ENCODE data around the gene CDK17.

CDK17 gene

GRCh38 chr12:96271469-96272199 is 128.6 kb downstream of the CDK17 start:
- in situ Hi-C loops (cut with MboI; ENCODE audit: low sequenced_read_pairs), result no loop called here

- in situ Hi-C loops (cut with MboI; ENCODE audit: low sequenced_read_pairs), result no loop called here
Measured at GRCh38 chr12:96266238-96266637, 134.0 kb downstream of the CDK17 start.

GRCh38 chr12:96265836-96266235 is 134.4 kb downstream of the CDK17 start:
- in situ Hi-C loops (cut with MboI; ENCODE audit: low sequenced_read_pairs), result no loop called here

- in situ Hi-C loops (cut with MboI; ENCODE audit: low sequenced_read_pairs), result no loop called here
Measured at GRCh38 chr12:96265400-96265799, 134.8 kb downstream of the CDK17 start.

- in situ Hi-C loops (cut with MboI; ENCODE audit: low sequenced_read_pairs), result no loop called here
Measured at GRCh38 chr12:96263449-96263902, 136.8 kb downstream of the CDK17 start.

- in situ Hi-C loops (cut with MboI; ENCODE audit: low sequenced_read_pairs), result no loop called here
Measured at GRCh38 chr12:96261557-96261956, 138.7 kb downstream of the CDK17 start.

- in situ Hi-C loops (cut with MboI; ENCODE audit: low sequenced_read_pairs), result no loop called here
Measured at GRCh38 chr12:96260644-96261043, 139.6 kb downstream of the CDK17 start.

GRCh38 chr12:96260231-96260630 is 140.0 kb downstream of the CDK17 start:
- in situ Hi-C loops (cut with MboI; ENCODE audit: low sequenced_read_pairs), result no loop called here

- in situ Hi-C loops (cut with MboI; ENCODE audit: low sequenced_read_pairs), result no loop called here
Measured at GRCh38 chr12:96258104-96258961, 141.9 kb downstream of the CDK17 start.

- in situ Hi-C loops (cut with MboI; ENCODE audit: low sequenced_read_pairs), result no loop called here
Measured at GRCh38 chr12:96257550-96258103, 142.6 kb downstream of the CDK17 start.

- in situ Hi-C loops (cut with MboI; ENCODE audit: low sequenced_read_pairs), result no loop called here
Measured at GRCh38 chr12:96256672-96257361, 143.4 kb downstream of the CDK17 start.

GRCh38 chr12:96255077-96255476 is 145.2 kb downstream of the CDK17 start:
- in situ Hi-C loops (cut with MboI; ENCODE audit: low sequenced_read_pairs), result no loop called here

- in situ Hi-C loops (cut with MboI; ENCODE audit: low sequenced_read_pairs), result no loop called here
Measured at GRCh38 chr12:96250119-96250685, 150.0 kb downstream of the CDK17 start.

GRCh38 chr12:96249196-96250118 is 150.8 kb downstream of the CDK17 start:
- in situ Hi-C loops (cut with MboI; ENCODE audit: low sequenced_read_pairs), result no loop called here

GRCh38 chr12:96248136-96248931 is 151.9 kb downstream of the CDK17 start:
- in situ Hi-C loops (cut with MboI; ENCODE audit: low sequenced_read_pairs), result no loop called here

- in situ Hi-C loops (cut with MboI; ENCODE audit: low sequenced_read_pairs), result no loop called here
Measured at GRCh38 chr12:96247563-96247962, 152.7 kb downstream of the CDK17 start.

- in situ Hi-C loops (cut with MboI; ENCODE audit: low sequenced_read_pairs), result no loop called here
Measured at GRCh38 chr12:96246926-96247505, 153.2 kb downstream of the CDK17 start.

GRCh38 chr12:96244826-96245225 is 155.4 kb downstream of the CDK17 start:
- in situ Hi-C loops (cut with MboI; ENCODE audit: low sequenced_read_pairs), result no loop called here

GRCh38 chr12:96242597-96242996 is 157.6 kb downstream of the CDK17 start:
- in situ Hi-C loops (cut with MboI; ENCODE audit: low sequenced_read_pairs), result no loop called here
